Activated CD4-positive, alpha-beta T cell treated with anti-CD3 and anti-CD28 coated beads for 48 hours (primary cell): ENCODE data around the gene BHMT.
"Not testable (repeated sequence)": the region's sequence is repeated elsewhere in the genome, so short reads cannot be mapped to it uniquely, and the experiment has no call there.

Source experiments
- DNase-seq: peaks from one replicate; pipeline ENCODE4 v3.0.0-alpha.2; 2020

The BHMT gene

GRCh38 chr5:79111960-79112702, 522 bp downstream of the BHMT start:
- DNase-seq, result no peak

- DNase-seq, result no peak
These were observed 1.1 kb downstream of the BHMT start for GRCh38 chr5:79112703-79113058.

- no peak for DNase-seq
These were observed 7.9 kb downstream of the BHMT start for GRCh38 chr5:79119486-79119885.

GRCh38 chr5:79120221-79120620, 8.6 kb downstream of the BHMT start:
- DNase-seq, result peak; percentile 26

- no peak for DNase-seq
These were observed 11.4 kb downstream of the BHMT start for GRCh38 chr5:79122973-79123372.

- no peak for DNase-seq
These were observed 13.0 kb downstream of the BHMT start for GRCh38 chr5:79124607-79125006.

GRCh38 chr5:79130781-79131180, 19.2 kb downstream of the BHMT start:
- DNase-seq, result no peak

GRCh38 chr5:79133121-79133656, 21.6 kb downstream of the BHMT start:
- no peak for DNase-seq

- peak; percentile 81 for DNase-seq
These were observed 22.2 kb downstream of the BHMT start for GRCh38 chr5:79133657-79134451.

- no peak for DNase-seq
These were observed 24.4 kb downstream of the BHMT start for GRCh38 chr5:79135790-79136553.

GRCh38 chr5:79136618-79137017, 25.0 kb downstream of the BHMT start:
- no peak for DNase-seq

GRCh38 chr5:79140553-79140952, 28.9 kb downstream of the BHMT start:
- DNase-seq, result no peak

- no peak for DNase-seq
These were observed 32.2 kb downstream of the BHMT start for GRCh38 chr5:79143684-79144379.

- DNase-seq, result no peak
These were observed 35.5 kb downstream of the BHMT start for GRCh38 chr5:79147076-79147475.

GRCh38 chr5:79149433-79149832, 37.8 kb downstream of the BHMT start:
- DNase-seq, result no peak

GRCh38 chr5:79151942-79152671, 40.5 kb downstream of the BHMT start:
- no peak for DNase-seq

GRCh38 chr5:79157305-79157704, 45.7 kb downstream of the BHMT start:
- no peak for DNase-seq

GRCh38 chr5:79161647-79162046, 50.0 kb downstream of the BHMT start:
- not testable (repeated sequence) for DNase-seq

- no peak for DNase-seq
These were observed 56.4 kb downstream of the BHMT start for GRCh38 chr5:79168031-79168430.

GRCh38 chr5:79170661-79171060, 59.1 kb downstream of the BHMT start:
- DNase-seq, result no peak

GRCh38 chr5:79171635-79172245, 60.1 kb downstream of the BHMT start:
- no peak for DNase-seq

- DNase-seq, result no peak
These were observed 60.7 kb downstream of the BHMT start for GRCh38 chr5:79172269-79172668.
